Measurements from ENCODE around the gene SLC43A2. TPM values are rescaled to one million over a fixed set of nuclear protein-coding genes. Genes with fewer than 3 reads are reported as not detected.

The SLC43A2 gene
- total and polyA plus RNA-seq, 8 donors, result 25.6 to 87.9 (median 27.0) TPM

DNA sequence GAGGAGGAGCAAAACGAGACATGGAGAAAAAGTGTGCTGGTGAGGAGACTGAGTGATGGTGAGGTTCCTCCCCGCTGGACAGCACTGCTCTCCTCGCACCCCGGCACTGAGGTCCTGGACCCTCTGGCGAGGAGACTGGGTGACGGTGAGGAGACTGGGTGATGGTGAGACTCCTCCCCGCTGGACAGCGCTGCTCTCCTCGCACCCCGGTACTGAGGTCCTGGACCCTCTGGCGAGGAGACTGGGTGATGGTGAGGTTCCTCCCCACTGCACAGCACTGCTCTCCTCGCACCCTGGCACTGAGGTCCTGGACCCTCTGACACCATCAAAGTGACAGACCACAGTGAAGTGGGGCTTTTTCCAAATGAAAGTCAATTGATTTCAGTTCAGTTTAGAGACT is 76.9 kb downstream of the SLC43A2 start:
- H3K9me3 ChIP-seq, result no peaks in the 10 kb centered on the region
- H3K36me3 ChIP-seq, result peaks cover 0 to 70% of the 10 kb centered on the region in 2 donors
- DNase-seq (no peak), ATAC-seq (no peak)
- H3K27me3 ChIP-seq, result no peaks in the 10 kb centered on the region
- no peak for TF ChIP-seq CTCF (IDR thresholded peaks at IDR 0.05)
- intact Hi-C loops (cut with DNase I), result no loop called here
- no peak overlapping the region for H3K27ac ChIP-seq
- H3K4me3 ChIP-seq, result no peak overlapping the region
- peaks cover 19 to 32% of the 10 kb centered on the region in 2 donors for H3K4me1 ChIP-seq

DNA sequence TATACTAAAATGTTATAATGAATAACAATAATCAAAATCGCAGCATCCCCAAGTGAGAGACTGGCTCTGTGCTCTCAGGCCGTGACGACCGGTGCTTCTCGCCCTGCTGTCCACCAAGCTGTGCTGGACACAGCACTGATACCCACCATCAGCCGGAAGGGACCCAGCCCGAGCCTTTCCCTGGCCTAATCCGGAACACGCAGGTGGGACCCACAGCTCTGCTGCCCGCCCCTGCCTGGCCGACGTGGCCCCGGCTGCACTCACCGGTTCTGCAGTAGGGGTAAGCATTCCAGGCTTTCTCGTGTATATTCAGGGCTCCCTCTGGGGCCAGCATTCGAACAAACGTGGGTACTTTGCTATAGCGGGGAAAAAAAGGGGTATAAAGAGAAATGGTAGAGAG is 80.6 kb downstream of the SLC43A2 start:
- Histone ChIP-seq H3K4me3 (no peak overlapping the region), H3K9me3 (no peaks in the 10 kb centered on the region), H3K36me3 (peaks cover 0 to 100% of the 10 kb centered on the region in 2 donors), H3K27me3 (no peaks in the 10 kb centered on the region), H3K27ac (no peak overlapping the region), H3K4me1 (no peaks in the 10 kb centered on the region)
- DNase-seq (no peak), ATAC-seq (no peak)
- intact Hi-C loops (cut with DNase I), result no loop called here
- TF ChIP-seq CTCF (IDR thresholded peaks at IDR 0.05), result no peak

DNA sequence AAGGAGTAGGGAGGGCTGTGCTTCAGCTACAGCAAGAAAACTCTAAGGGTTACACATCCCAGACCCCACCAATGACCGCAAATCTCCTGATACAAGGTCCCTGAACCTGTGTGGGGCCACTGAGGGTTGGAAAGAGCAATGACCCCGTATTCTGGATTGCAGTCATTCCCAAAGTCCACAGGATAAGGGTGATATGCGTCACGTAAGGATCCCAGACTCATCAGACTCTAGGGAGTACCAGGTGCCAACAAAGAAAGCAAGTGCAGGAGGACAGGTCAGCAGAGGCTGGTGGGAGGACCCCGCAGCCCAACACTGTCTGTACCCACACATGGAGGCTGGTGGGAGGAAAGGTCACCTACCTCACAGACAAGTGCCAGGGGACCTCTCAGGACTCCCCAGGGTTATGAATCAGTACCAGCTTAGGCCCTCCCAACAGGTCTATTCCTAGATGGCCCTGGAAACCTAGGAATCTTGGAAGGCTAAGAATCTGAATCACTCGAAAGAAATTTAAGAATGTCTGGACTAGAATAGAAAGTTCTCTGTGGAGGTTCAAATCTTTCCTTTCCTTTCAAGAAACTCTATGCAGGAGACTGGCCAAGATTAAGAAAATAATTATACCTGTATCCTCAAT is 82.2 kb downstream of the SLC43A2 start:
- H3K27ac ChIP-seq, result no peak overlapping the region
- H3K4me1 ChIP-seq, result no peaks in the 10 kb centered on the region
- intact Hi-C loops (cut with DNase I), result no loop called here
- H3K36me3 ChIP-seq, result peaks cover 0 to 100% of the 10 kb centered on the region in 2 donors
- ATAC-seq (no peak), DNase-seq (no peak)
- H3K4me3 ChIP-seq, result no peak overlapping the region
- H3K27me3 ChIP-seq, result no peaks in the 10 kb centered on the region
- TF ChIP-seq CTCF (IDR thresholded peaks at IDR 0.05), result no peak
- H3K9me3 ChIP-seq, result no peaks in the 10 kb centered on the region

DNA sequence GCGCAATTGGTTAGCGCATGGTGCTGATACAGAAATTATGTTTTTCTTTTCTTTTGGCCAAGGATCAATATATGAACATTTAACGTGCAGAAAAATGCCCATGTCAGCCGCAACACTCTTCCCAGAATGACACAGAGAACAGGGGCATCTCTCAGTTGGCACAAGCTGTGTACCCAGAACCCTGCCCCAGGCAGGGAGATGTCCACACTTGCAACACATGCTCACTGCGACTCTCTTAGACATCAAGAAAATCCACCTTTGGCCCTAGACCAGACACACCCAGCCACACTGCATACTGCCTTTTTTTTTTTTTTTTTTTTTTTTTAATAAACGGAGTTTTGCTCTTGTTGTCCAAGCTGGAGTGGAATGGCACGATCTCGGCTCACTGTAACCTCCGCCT is 83.0 kb downstream of the SLC43A2 start:
- H3K9me3 ChIP-seq, result no peaks in the 10 kb centered on the region
- H3K27me3 ChIP-seq, result no peaks in the 10 kb centered on the region
- ATAC-seq (no peak), DNase-seq (no peak)
- no peak for TF ChIP-seq CTCF (IDR thresholded peaks at IDR 0.05)
- intact Hi-C loops (cut with DNase I), result no loop called here
- no peak overlapping the region for H3K4me3 ChIP-seq
- peaks cover 0 to 100% of the 10 kb centered on the region in 2 donors for H3K36me3 ChIP-seq
- H3K4me1 ChIP-seq, result no peaks in the 10 kb centered on the region
- no peak overlapping the region for H3K27ac ChIP-seq

- H3K4me3 ChIP-seq, result no peak overlapping the region
- no peak for TF ChIP-seq CTCF (IDR thresholded peaks at IDR 0.05)
- no peaks in the 10 kb centered on the region for H3K4me1 ChIP-seq
- DNase-seq, result no peak
- intact Hi-C loops (cut with DNase I), result no loop called here
- H3K27ac ChIP-seq, result no peak overlapping the region
- peaks cover 4 to 100% of the 10 kb centered on the region in 2 donors for H3K36me3 ChIP-seq
- H3K9me3 ChIP-seq, result no peaks in the 10 kb centered on the region
- H3K27me3 ChIP-seq, result no peaks in the 10 kb centered on the region
- no peak for ATAC-seq
Observed at GRCh38 chr17:1542316-1542715, 86.3 kb downstream of the SLC43A2 start.

All from left lung (tissue), 10 donors.